PC-3 (cell line): ENCODE measurements around the gene HMCN1.

Experiments used
- EZH2 ChIP-seq: fragments of 300-600 bp; sonication (generic); IDR thresholded peaks from one replicate; pipeline ENCODE4 v1.6.1; 2017; ENCODE audit warnings: antibody characterized with exemption, mild to moderate bottlenecking, low read length; ENCODE audit not compliant: unreplicated experiment
- TF ChIP-seq, protein P1 (sequence below): fragments of 300-600 bp; sonication (generic); conservative IDR thresholded peaks from 2 replicates; pipeline ENCODE4 v1.5.1; 2017; ENCODE audit warnings: antibody characterized with exemption, low read depth, mild to moderate bottlenecking, low read length

- TF ChIP-seq, protein P1, sequence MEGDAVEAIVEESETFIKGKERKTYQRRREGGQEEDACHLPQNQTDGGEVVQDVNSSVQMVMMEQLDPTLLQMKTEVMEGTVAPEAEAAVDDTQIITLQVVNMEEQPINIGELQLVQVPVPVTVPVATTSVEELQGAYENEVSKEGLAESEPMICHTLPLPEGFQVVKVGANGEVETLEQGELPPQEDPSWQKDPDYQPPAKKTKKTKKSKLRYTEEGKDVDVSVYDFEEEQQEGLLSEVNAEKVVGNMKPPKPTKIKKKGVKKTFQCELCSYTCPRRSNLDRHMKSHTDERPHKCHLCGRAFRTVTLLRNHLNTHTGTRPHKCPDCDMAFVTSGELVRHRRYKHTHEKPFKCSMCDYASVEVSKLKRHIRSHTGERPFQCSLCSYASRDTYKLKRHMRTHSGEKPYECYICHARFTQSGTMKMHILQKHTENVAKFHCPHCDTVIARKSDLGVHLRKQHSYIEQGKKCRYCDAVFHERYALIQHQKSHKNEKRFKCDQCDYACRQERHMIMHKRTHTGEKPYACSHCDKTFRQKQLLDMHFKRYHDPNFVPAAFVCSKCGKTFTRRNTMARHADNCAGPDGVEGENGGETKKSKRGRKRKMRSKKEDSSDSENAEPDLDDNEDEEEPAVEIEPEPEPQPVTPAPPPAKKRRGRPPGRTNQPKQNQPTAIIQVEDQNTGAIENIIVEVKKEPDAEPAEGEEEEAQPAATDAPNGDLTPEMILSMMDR = no peak
- TF ChIP-seq EZH2 = no peak
Measured at GRCh38 chr1:186146974-186147373, 412.8 kb downstream of the HMCN1 start.
